HEK293T (cell line): ENCODE data around the gene ODAD4.
"Not testable (repeated sequence)": the region's sequence is repeated elsewhere in the genome, so short reads cannot be mapped to it uniquely, and the experiment has no call there.

ENCODE experiments used
- CTCF ChIA-PET: fragments of 350-600 bp; formaldehyde crosslinking; extraction: SDS; loops from one replicate; lab custom pipeline; 2021; ENCODE audit warnings: antibody characterized with exemption, inconsistent platforms; lab: Yijun Ruan, JAX
- POLR2A ChIA-PET: fragments of 350-600 bp; formaldehyde crosslinking; extraction: SDS; loops from one replicate; lab custom pipeline; 2020; ENCODE audit warnings: antibody characterized with exemption, inconsistent platforms; lab: Yijun Ruan, JAX
- DNase-seq: peaks from one replicate; pipeline ENCODE4 v3.0.0; 2012; ENCODE audit warnings: mixed read lengths; ENCODE audit errors: extremely low spot score
- ARNT ChIP-seq: fragments of 450-650 bp; IDR thresholded peaks from 2 replicates; pipeline ENCODE4 v1.6.1; 2017; ENCODE audit warnings: mild to moderate bottlenecking
- BHLHE40 ChIP-seq: fragments of 450-650 bp; IDR thresholded peaks from 2 replicates; pipeline ENCODE4 v1.6.1; 2016; ENCODE audit warnings: mild to moderate bottlenecking, moderate library complexity, borderline replicate concordance
- CTBP1 ChIP-seq: fragments of 450-650 bp; IDR thresholded peaks from 2 replicates; pipeline ENCODE4 v1.6.1; 2016; ENCODE audit warnings: borderline replicate concordance
- ELF4 ChIP-seq: fragments of 450-650 bp; IDR thresholded peaks from 2 replicates; pipeline ENCODE4 v1.6.1; 2017; ENCODE audit warnings: antibody characterized with exemption
- FOXA1 ChIP-seq: fragments of 450-650 bp; IDR thresholded peaks from 2 replicates; pipeline ENCODE4 v1.6.1; 2016; ENCODE audit warnings: mild to moderate bottlenecking
- FOXK2 ChIP-seq: fragments of 450-650 bp; IDR thresholded peaks from 2 replicates; pipeline ENCODE4 v1.6.1; 2016; ENCODE audit warnings: mild to moderate bottlenecking
- FOXM1 ChIP-seq: fragments of 450-650 bp; IDR thresholded peaks from 2 replicates; pipeline ENCODE4 v1.6.1; 2017; ENCODE audit warnings: mild to moderate bottlenecking, borderline replicate concordance
- HDGF ChIP-seq: fragments of 450-650 bp; IDR thresholded peaks from 2 replicates; pipeline ENCODE4 v1.6.1; 2017; ENCODE audit warnings: antibody characterized with exemption, borderline replicate concordance
- L3MBTL2 ChIP-seq: fragments of 450-650 bp; conservative IDR thresholded peaks from 2 replicates; pipeline ENCODE4 v1.6.1; 2016; ENCODE audit warnings: mild to moderate bottlenecking
- LEF1 ChIP-seq: fragments of 450-650 bp; IDR thresholded peaks from 2 replicates; pipeline ENCODE4 v1.6.1; 2017; ENCODE audit warnings: mild to moderate bottlenecking, borderline replicate concordance
- NFRKB ChIP-seq: fragments of 450-650 bp; IDR thresholded peaks from 2 replicates; pipeline ENCODE4 v1.6.1; 2016; ENCODE audit warnings: mild to moderate bottlenecking, moderate library complexity
- SP1 ChIP-seq: fragments of 450-650 bp; IDR thresholded peaks from 2 replicates; pipeline ENCODE4 v1.6.1; 2017
- SUZ12 ChIP-seq: fragments of 450-650 bp; IDR thresholded peaks from 2 replicates; pipeline ENCODE4 v1.6.1; 2016; ENCODE audit warnings: mild to moderate bottlenecking
- TARDBP ChIP-seq: fragments of 450-650 bp; IDR thresholded peaks from 2 replicates; pipeline ENCODE4 v1.6.1; 2016
- ZNF384 ChIP-seq: fragments of 450-650 bp; IDR thresholded peaks from 2 replicates; pipeline ENCODE4 v1.6.1; 2016
- TF ChIP-seq, protein P1 (sequence below): fragments of 450-650 bp; IDR thresholded peaks from 2 replicates; pipeline ENCODE4 v1.6.1; 2016

ODAD4 gene

DNA sequence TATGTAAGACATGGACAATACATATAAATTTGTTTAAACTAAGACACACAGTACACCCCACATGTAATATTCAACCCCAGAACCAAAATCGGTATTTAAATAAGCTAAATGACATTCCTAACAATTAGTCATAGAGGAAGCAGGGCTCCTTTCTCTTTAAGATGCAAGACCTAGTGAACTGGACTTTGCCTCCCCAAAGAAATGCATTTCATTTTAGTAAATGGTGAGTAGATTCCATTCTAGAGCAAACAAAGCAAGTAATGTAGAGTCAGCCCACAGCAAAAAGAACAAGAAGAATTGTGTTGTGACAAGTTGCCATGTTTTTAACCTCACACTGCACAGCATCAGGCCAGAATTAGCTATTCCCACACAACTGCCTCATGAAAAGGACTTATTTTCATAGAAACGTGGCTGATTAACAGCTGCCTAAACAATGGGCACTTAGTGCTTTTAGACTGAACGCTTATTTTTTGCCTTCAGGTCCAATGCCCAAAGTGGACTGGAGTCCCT lies 72.4 kb downstream of the ODAD4 start:
- POLR2A ChIA-PET: interaction anchor here (0.7 to 4.8 kb wide), 3 partner anchors 14 to 39 kb away, joined by 4 to 34 read pairs (median 11); partner anchors contain the start of genes CNP and DNAJC7
- no peak for DNase-seq
- TF ChIP-seq, protein P1, sequence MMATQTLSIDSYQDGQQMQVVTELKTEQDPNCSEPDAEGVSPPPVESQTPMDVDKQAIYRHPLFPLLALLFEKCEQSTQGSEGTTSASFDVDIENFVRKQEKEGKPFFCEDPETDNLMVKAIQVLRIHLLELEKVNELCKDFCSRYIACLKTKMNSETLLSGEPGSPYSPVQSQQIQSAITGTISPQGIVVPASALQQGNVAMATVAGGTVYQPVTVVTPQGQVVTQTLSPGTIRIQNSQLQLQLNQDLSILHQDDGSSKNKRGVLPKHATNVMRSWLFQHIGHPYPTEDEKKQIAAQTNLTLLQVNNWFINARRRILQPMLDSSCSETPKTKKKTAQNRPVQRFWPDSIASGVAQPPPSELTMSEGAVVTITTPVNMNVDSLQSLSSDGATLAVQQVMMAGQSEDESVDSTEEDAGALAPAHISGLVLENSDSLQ: no peak
- TF ChIP-seq ARNT: no peak
- no peak for TF ChIP-seq FOXM1
- no peak for TF ChIP-seq NFRKB
- no peak for TF ChIP-seq FOXK2
- TF ChIP-seq L3MBTL2: no peak
- no peak for TF ChIP-seq LEF1
- no peak for TF ChIP-seq ELF4
- no peak for TF ChIP-seq SP1
- TF ChIP-seq TARDBP: no peak
- TF ChIP-seq BHLHE40: no peak
- CTCF ChIA-PET: no interaction called here

GRCh38 chr17:42005166-42005565 lies 74.7 kb downstream of the ODAD4 start:
- TF ChIP-seq L3MBTL2: no peak
- TF ChIP-seq CTBP1: no peak
- no peak for TF ChIP-seq SUZ12
- no peak for TF ChIP-seq NFRKB
- TF ChIP-seq FOXA1: no peak
- TF ChIP-seq HDGF: no peak
- TF ChIP-seq FOXK2: no peak
- TF ChIP-seq ZNF384: no peak
- no peak for TF ChIP-seq ARNT
- DNase-seq: no peak
- ChIA-PET POLR2A (interaction anchor here (3.1 to 4.8 kb wide), 2 partner anchors 12 to 38 kb away, joined by 11 to 34 read pairs; partner anchors contain the start of genes CNP and DNAJC7), CTCF (no interaction called here)

- DNase-seq: no peak
- TF ChIP-seq SP1 (no peak), SUZ12 (no peak), CTBP1 (no peak), NFRKB (no peak), ARNT (no peak), ELF4 (no peak), L3MBTL2 (no peak), LEF1 (no peak), FOXA1 (no peak), ZNF384 (no peak), FOXK2 (no peak), HDGF (no peak), BHLHE40 (no peak), TARDBP (no peak)
- TF ChIP-seq, protein P1: no peak
- ChIA-PET POLR2A (interaction anchor here (1.3 to 3.1 kb wide), 2 partner anchors 9 to 43 kb away, joined by 3 to 15 read pairs; partner anchors contain the start of genes CNP and DNAJC7), CTCF (interaction anchor here (0.7 kb wide), 1 partner anchor 17 kb away, joined by 3 read pairs; no protein-coding TSS in a partner anchor)
Observed at GRCh38 chr17:42009170-42009569, 78.8 kb downstream of the ODAD4 start.

DNA sequence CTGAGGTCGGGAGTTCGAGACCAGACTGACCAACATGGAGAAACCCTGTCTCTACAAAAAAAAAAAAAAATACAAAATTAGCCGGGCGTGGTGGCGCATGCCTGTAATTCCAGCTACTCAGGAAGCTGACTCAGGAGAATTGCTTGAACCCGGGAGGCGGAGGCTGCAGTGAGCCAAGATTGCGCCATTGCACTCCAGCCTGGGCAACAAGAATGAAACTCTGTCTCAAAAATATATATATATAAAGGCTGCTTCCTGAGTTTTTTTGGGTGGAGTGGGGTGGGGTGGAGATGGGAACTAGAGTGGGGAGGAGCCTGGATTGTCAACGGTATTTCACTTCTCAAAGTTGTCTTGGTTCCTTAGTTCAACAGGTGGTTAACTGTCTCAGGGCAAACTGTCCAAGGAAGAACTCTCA lies 79.9 kb downstream of the ODAD4 start:
- CTCF ChIA-PET, DNase-seq, POLR2A ChIA-PET: not testable (repeated sequence)

GRCh38 chr17:42010898-42011516 lies 80.6 kb downstream of the ODAD4 start:
- TF ChIP-seq ARNT (no peak), ZNF384 (no peak), HDGF (no peak), CTBP1 (no peak), LEF1 (no peak)
- DNase-seq: no peak
- ChIA-PET CTCF (no interaction called here), POLR2A (no interaction called here)

GRCh38 chr17:42012363-42012762 lies 81.9 kb downstream of the ODAD4 start:
- DNase-seq, CTCF ChIA-PET: not testable (repeated sequence)
- POLR2A ChIA-PET: interaction anchor here (1.3 to 1.9 kb wide), 2 partner anchors 46 to 82 kb away, joined by 5 to 6 read pairs; partner anchors contain the start of genes CNP and ODAD4

GRCh38 chr17:42013740-42014139 lies 83.3 kb downstream of the ODAD4 start:
- POLR2A ChIA-PET: interaction anchor here (1.2 kb wide), 1 partner anchor 375 kb away, joined by 3 read pairs; the partner anchor contains the start of gene STAT3
- DNase-seq, CTCF ChIA-PET: not testable (repeated sequence)
